ENCODE measurements around the gene DUSP16.
A peak's percentile ranks its signal among the peaks of the same experiment; 100 is the strongest.

The DUSP16 gene

DNA sequence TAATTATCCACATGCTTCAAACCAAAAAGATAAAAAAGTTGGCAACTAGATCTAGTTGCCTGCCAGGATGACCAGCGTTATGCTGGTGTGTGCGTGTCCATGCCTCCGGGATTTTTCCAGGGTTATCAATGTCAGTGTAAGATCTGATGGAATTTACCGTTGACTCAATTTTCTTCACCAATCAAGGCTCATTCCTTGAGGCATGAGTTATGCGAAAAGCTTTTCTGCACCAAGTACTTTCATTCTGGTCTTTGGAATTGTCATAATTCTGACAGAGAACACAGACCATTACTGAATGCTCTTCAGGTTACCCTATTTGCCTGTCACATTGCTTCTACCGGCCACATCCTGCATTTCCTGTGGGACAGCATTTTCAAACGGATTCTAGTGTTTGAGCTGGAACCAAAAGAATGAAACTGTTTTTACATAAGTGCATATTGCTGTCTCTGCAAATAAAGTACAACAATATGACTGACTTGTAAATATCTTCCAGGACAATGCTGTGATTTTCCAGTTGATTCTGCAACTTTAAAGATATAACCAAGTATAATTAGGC, 91.8 kb downstream of the DUSP16 start:
- DNase-seq (ENCODE audit: low read depth in 2 of 2), result no peak

GRCh38 chr12:12469386-12469785, 93.3 kb downstream of the DUSP16 start:
- DNase-seq (ENCODE audit: low read depth in 2 of 2), result no peak

GRCh38 chr12:12468575-12468974, 94.1 kb downstream of the DUSP16 start:
- no peak for DNase-seq (ENCODE audit: low read depth in 2 of 2)

DNA sequence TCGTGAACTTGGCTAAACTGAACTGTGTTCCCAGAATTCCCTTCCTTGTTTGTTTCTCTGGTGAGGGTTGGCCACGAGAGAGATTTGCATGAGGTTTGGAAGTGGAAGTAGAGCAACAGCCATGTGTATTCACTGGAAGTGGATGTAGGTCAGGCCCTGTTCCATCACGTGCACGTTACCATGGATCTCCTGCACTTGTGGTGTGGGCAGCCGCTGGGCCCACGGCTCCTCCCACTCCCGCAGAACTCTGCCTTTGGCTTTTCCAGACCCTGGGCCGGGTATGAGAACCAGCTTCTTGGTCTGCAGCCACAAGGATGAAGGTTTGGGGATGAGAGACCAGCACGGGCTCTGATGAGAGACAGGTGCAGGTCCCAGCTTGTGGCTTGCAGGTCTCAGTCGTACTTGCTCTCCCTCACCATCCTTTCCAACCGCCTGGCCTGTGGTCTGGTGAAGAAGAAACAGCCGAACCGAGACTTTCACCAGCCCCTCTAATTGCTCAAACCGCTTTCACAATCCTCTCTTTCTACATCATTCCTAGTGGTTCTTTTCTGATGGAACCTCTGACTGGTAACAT, 94.9 kb downstream of the DUSP16 start:
- no peak for DNase-seq (ENCODE audit: low read depth in 2 of 2)

GRCh38 chr12:12467264-12467663, 95.4 kb downstream of the DUSP16 start:
- peak in 1 of 2 donors; percentile 27 for DNase-seq (ENCODE audit: low read depth in 2 of 2)

DNA sequence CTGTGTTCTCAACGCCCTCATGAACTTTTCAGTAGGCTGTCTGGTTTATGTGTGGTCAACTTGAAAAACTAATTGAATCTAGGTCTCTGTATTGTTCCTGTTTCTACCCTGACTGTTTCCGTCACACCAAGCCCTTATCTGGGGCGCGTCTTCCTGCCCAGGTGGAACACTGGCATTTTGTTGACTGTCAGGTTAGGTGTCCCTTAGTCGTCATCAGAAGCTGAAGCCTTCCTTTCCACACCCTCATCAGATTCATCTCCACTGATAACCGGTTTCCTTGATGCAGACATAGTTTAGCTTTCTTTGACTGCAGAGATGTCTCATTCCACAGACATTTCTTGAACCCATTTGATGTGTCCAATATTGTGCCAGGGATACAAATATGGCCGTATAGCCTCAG, 96.5 kb downstream of the DUSP16 start:
- DNase-seq (ENCODE audit: low read depth in 2 of 2), result no peak

- no peak for DNase-seq (ENCODE audit: low read depth in 2 of 2)
Measured at GRCh38 chr12:12465522-12465921, 97.1 kb downstream of the DUSP16 start.

DNA sequence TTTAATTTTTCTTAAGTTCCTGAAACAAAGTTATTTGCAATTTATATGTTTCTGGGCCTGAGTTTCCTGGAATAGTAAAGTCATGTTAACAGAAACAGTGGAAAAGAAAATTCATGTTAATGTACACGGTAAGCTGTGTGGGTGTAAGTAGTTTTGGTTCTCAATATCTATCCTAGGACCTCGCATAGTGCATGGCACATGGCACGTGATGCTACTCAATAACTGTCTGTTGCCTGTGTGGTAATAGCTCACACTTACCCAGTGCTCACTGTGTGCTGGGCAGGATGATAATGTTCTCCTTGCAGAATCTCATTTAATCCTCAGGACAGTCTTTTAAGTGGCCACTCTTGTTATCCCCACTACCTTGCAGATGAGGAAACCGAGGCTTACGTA, 100.7 kb downstream of the DUSP16 start:
- no peak for DNase-seq (ENCODE audit: low read depth in 2 of 2)

DNA sequence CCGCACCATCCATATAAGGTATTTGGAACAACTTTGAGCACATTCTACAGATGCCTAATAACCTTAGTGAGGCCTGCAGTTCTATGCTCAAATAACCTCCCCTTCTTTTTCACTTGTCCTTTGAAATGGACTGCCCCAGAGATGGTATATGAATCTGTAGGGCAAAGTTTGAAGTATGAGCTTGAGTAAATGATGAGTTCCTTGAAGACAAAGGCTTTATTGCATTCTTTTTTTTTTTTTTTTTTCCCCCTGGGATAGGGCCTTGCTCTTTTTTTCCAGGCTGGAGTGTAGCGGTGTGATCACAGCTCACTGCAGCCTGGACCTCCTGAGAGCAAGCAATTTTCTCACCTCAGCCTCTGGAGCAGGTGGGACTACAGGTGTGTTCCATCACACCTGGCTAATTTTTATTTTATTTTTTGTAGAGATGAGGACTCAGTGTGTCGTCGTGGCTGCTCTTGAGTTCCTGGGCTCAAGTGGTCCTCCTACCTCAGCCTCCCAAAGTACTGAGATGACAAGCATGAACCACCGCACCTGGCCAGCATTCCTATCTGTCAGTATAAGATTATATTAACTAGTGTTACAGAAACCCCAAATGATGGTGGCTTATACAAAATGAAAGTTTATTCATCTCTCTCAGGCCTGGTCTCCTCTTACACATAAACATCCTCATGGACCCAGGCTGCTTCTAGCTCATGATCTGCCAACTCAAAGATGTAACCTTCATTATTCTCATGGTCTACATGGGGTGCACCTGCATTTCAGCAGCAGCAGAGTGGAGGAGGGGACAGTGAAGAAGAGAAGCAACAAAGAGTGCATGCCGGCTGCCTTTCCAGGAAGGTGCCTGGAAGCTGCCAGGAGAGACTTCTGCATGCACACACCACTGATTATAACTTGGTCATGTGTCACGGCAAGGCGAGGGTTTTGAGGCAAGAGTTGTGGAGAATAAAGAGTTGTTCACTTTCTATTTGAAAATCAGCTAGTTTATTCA, 101.4 kb downstream of the DUSP16 start:
- no peak for DNase-seq (ENCODE audit: low read depth in 2 of 2)

DNA sequence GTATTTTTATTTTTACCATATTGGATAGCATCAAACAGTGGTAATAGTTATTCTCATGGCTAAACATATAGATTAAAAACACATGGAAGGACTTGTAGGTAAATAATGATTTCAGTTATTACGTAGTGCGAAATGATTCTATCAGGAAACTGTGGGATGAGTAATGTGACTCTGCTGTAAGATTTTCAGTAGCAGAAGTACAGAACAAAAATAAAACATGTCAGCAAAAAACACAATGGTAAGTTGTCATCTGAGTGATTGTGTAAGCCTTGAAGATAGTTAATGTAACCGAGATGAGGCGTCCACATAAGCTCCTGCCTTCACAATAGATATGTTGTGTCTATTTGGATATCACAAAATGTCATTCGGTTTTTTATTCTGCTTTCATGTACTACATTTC, 106.0 kb downstream of the DUSP16 start:
- no peak for DNase-seq (ENCODE audit: low read depth in 2 of 2)

GRCh38 chr12:12454315-12454714, 108.3 kb downstream of the DUSP16 start:
- DNase-seq (ENCODE audit: low read depth in 2 of 2), result no peak

DNA sequence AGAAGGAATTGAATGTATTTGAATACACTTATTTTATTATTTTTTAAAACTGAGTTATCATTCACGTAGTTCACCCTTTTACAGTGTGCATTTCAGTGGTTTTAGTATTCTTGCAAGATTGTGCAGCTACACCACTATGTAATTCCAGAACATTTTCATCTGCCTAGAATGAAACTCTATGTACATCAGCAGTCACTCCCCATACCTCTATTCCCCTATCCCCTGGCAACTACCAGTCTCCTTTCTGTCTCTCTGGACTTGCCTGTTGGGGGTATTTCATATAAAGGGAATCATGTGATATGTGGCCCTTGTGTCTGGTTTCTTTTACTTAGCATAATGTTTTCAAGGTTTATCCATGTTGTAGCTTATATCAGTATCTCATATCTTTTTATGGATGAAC, 109.0 kb downstream of the DUSP16 start:
- DNase-seq (ENCODE audit: low read depth in 2 of 2), result no peak

GRCh38 chr12:12452326-12452902, 110.2 kb downstream of the DUSP16 start:
- DNase-seq (ENCODE audit: low read depth in 2 of 2), result no peak

DNA sequence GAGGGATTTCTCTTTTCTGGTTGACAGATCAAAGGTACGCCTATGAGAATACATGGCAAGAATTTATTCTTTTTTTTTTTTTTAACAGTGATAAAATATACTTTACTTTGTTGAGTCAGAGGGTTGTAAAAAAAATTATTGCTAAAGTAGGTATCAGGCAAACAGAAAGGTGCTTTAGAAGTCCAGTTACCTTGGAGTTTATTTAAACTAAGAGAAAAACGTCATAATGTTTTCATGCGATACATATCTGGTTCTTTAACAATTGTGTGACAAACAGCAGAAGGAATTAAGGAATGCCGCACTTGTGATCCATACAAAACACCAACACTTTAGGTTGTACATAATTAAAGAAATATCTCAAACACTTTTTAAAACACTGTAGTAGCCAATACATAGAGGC, 111.6 kb downstream of the DUSP16 start:
- DNase-seq (ENCODE audit: low read depth in 2 of 2), result no peak

- DNase-seq (ENCODE audit: low read depth in 2 of 2), result no peak
Measured at GRCh38 chr12:12450043-12450471, 112.6 kb downstream of the DUSP16 start.

GRCh38 chr12:12449533-12450025, 113.1 kb downstream of the DUSP16 start:
- no peak for DNase-seq (ENCODE audit: low read depth in 2 of 2)

DNA sequence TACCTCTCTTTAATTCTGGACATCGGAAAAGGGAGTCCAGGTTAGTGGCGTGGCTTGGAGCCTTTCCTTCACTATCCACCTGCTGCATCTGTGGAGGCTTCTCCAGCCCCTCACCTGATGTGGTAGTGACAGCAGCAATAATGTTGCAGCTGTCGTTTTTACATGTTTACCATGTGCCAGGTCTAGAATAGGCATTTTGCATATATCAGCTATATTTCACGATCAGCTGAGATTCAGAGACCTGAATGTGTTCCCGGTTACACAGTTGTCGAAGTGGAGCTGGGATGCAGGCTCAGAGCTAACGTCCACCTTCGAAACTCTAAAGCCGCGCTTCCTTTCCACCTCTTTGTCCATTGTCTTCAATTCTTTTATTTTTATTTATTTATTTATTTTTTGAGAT, 114.8 kb downstream of the DUSP16 start:
- DNase-seq (ENCODE audit: low read depth in 2 of 2), result no peak

DNA sequence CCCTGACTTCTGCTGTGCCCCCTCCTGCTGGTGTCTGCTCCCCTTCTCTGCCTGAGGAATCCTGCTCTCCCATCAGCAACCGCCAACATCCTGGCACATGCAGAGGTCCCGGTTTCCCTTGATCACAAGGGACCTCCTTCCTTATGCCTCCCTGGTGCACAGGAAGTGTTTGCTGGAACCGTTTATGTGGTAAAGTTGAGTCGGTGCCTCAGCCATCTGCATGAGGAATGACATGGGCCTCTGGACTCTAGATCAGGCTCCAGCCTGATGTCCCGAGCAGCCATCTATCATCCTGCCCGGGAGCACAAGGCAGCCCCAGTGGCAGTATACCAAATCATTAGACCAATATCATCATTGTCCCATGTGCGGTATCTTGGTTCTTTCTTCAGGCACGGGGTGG, 115.4 kb downstream of the DUSP16 start:
- no peak for DNase-seq (ENCODE audit: low read depth in 2 of 2)

- no peak for DNase-seq (ENCODE audit: low read depth in 2 of 2)
Measured at GRCh38 chr12:12446786-12447185, 115.9 kb downstream of the DUSP16 start.

- DNase-seq (ENCODE audit: low read depth in 2 of 2), result no peak
Measured at GRCh38 chr12:12445882-12446181, 116.8 kb downstream of the DUSP16 start.

DNA sequence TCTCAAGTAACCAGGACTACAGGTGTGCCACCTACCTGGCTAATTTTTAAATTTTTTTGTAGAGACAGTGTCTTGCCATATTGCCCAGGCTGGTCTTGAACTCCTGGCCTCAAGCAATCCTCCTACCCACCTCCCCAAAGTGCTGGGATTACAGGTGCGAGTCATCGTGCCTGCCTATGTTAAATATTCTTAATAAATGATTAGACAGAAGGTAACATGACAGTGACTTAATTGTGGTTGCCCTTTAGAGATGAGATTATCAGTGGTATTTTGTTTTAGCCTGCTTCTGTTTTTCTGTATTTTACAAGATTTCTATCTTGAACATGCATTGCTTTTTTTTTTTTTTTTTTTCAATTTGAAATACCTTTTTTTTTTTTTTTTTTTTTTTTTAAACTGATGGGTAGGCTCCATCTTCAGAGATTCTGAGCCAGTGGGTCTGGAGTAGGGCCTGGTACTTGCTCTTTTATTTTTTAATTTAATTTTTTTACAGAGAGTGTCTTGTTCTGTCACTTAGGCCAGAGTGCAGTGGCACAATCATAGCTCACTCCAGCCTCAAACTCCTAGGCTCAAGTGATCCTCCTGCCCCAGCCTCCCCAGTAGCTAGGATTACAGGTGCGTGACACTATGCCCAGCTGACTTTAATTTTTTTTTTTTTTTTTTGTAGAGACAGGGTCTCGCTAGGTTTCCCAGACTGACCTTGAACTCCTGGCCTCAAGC, 117.3 kb downstream of the DUSP16 start:
- no peak for DNase-seq (ENCODE audit: low read depth in 2 of 2)

DNA sequence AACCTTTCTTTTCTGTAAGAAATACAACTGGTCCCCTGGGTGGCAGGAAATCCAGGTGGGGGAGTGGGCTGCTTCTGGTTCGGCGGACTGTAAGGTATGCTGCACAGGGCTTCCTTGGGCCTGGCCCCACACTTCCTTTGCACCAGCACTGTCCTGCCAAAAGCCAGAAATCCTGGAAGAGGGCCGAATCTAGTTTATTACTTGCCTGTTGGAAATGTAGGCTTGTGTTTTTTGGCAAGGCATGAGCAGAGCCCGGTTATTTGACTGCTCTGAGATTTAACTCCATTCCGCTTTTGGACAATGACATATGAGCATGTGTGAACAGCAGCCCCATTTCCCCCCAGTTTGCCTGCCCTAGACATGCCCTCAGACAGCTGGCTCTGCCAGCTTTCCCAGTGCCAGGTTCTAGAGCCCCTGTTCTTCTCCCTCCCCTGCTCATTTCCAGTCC, 119.2 kb downstream of the DUSP16 start:
- no peak for DNase-seq (ENCODE audit: low read depth in 2 of 2)

Data from stimulated activated CD8-positive, alpha-beta memory T cell treated with anti-CD3 and anti-CD28 coated beads, Interleukin-15, amount 100 ng/mL, for 4 hours (primary cell).